Activated T-helper 17 cell treated with anti-CD3 and anti-CD28 coated beads, Interleukin-2, amount 50 U/mL, for 72 hours (primary cell): Measurements from ENCODE around the gene SPTBN1. TPM values are rescaled to one million over a fixed set of nuclear protein-coding genes. Genes with fewer than 3 reads are reported as not detected.

ENCODE experiments used
- ATAC-seq: fragments of 150-1000 bp; cut with Tn5 transposase; replicated peaks from 2 replicates; pipeline ENCODE4 v1.10.0; 2021; ENCODE audit warnings: mild to moderate bottlenecking, moderate library complexity
- H3K27ac Mint-ChIP-seq: one replicate; pipeline ENCODE4 v1.8.0; 2022; ENCODE audit warnings: mixed read lengths
- H3K27me3 Mint-ChIP-seq: one replicate; pipeline ENCODE4 v1.8.0; 2022; ENCODE audit warnings: mixed read lengths
- H3K36me3 Mint-ChIP-seq: one replicate; pipeline ENCODE4 v1.8.0; 2022; ENCODE audit warnings: low read depth, mild to moderate bottlenecking, mixed read lengths
- H3K4me1 Mint-ChIP-seq: one replicate; pipeline ENCODE4 v1.8.0; 2022; ENCODE audit warnings: mixed read lengths
- H3K4me3 Mint-ChIP-seq: one replicate; pipeline ENCODE4 v1.8.0; 2022; ENCODE audit warnings: mild to moderate bottlenecking, mixed read lengths
- H3K9me3 Mint-ChIP-seq: one replicate; pipeline ENCODE4 v1.8.0; 2022; ENCODE audit warnings: mixed read lengths
- total RNA-seq, 2 donors: library from RNA; stranded (reverse); gene quantifications; one replicate each; pipeline ENCODE4 v1.2.3, GENCODE V29; 2022

Gene SPTBN1
- total RNA-seq, 2 donors from 2014 or later: 85.3 to 101 TPM

- Mint-ChIP-seq H3K27ac (no peak overlapping the region), H3K36me3 (peaks cover 100% of the 10 kb centered on the region), H3K9me3 (no peaks in the 10 kb centered on the region), H3K27me3 (no peaks in the 10 kb centered on the region), H3K4me1 (peaks cover 9% of the 10 kb centered on the region), H3K4me3 (no peak overlapping the region)
- ATAC-seq: no peak
Observed at GRCh38 chr2:54656863-54657262, 200.7 kb downstream of the SPTBN1 start.

- Mint-ChIP-seq H3K36me3 (peaks cover 100% of the 10 kb centered on the region), H3K27ac (no peak overlapping the region), H3K4me1 (peaks cover 9% of the 10 kb centered on the region), H3K4me3 (no peak overlapping the region), H3K27me3 (no peaks in the 10 kb centered on the region), H3K9me3 (no peaks in the 10 kb centered on the region)
- ATAC-seq: no peak
Observed at GRCh38 chr2:54657664-54658083, 201.5 kb downstream of the SPTBN1 start.

- Mint-ChIP-seq H3K4me1 (peaks cover 9% of the 10 kb centered on the region), H3K36me3 (peaks cover 100% of the 10 kb centered on the region), H3K27ac (no peak overlapping the region), H3K27me3 (no peaks in the 10 kb centered on the region), H3K4me3 (peak overlapping the region; percentile 18), H3K9me3 (no peaks in the 10 kb centered on the region)
- peak; percentile 93 for ATAC-seq
Observed at GRCh38 chr2:54658564-54659071, 202.5 kb downstream of the SPTBN1 start.

- Mint-ChIP-seq H3K27me3 (no peaks in the 10 kb centered on the region), H3K4me3 (no peak overlapping the region), H3K4me1 (peaks cover 9% of the 10 kb centered on the region), H3K9me3 (no peaks in the 10 kb centered on the region), H3K27ac (no peak overlapping the region), H3K36me3 (peaks cover 100% of the 10 kb centered on the region)
- ATAC-seq: no peak
Observed at GRCh38 chr2:54659527-54659926, 203.4 kb downstream of the SPTBN1 start.

GRCh38 chr2:54660752-54661151 lies 204.6 kb downstream of the SPTBN1 start:
- ATAC-seq: no peak
- H3K27me3 Mint-ChIP-seq: no peaks in the 10 kb centered on the region
- peaks cover 13% of the 10 kb centered on the region for H3K4me1 Mint-ChIP-seq
- H3K27ac Mint-ChIP-seq: no peak overlapping the region
- H3K36me3 Mint-ChIP-seq: peaks cover 100% of the 10 kb centered on the region
- H3K4me3 Mint-ChIP-seq: no peak overlapping the region
- no peaks in the 10 kb centered on the region for H3K9me3 Mint-ChIP-seq

GRCh38 chr2:54663424-54664030 lies 207.4 kb downstream of the SPTBN1 start:
- Mint-ChIP-seq H3K9me3 (no peaks in the 10 kb centered on the region), H3K4me3 (no peak overlapping the region), H3K27ac (no peak overlapping the region), H3K27me3 (no peaks in the 10 kb centered on the region), H3K4me1 (peaks cover 4% of the 10 kb centered on the region), H3K36me3 (peaks cover 100% of the 10 kb centered on the region)
- no peak for ATAC-seq

GRCh38 chr2:54664238-54664786 lies 208.2 kb downstream of the SPTBN1 start:
- Mint-ChIP-seq H3K9me3 (no peaks in the 10 kb centered on the region), H3K27ac (no peak overlapping the region), H3K4me1 (peaks cover 4% of the 10 kb centered on the region), H3K4me3 (no peak overlapping the region), H3K36me3 (peaks cover 100% of the 10 kb centered on the region), H3K27me3 (no peaks in the 10 kb centered on the region)
- ATAC-seq: no peak

GRCh38 chr2:54665436-54665856 lies 209.3 kb downstream of the SPTBN1 start:
- Mint-ChIP-seq H3K27me3 (no peaks in the 10 kb centered on the region), H3K36me3 (peaks cover 100% of the 10 kb centered on the region), H3K27ac (peak overlapping the region; percentile 20), H3K9me3 (no peaks in the 10 kb centered on the region), H3K4me1 (peaks cover 4% of the 10 kb centered on the region), H3K4me3 (no peak overlapping the region)
- ATAC-seq: peak; percentile 64

GRCh38 chr2:54666131-54666633 lies 210.1 kb downstream of the SPTBN1 start:
- Mint-ChIP-seq H3K36me3 (peaks cover 100% of the 10 kb centered on the region), H3K27ac (no peak overlapping the region)
- no peak for ATAC-seq

GRCh38 chr2:54666634-54667265 lies 210.6 kb downstream of the SPTBN1 start:
- ATAC-seq: no peak
- Mint-ChIP-seq H3K9me3 (no peaks in the 10 kb centered on the region), H3K36me3 (peaks cover 97% of the 10 kb centered on the region), H3K4me1 (peaks cover 4% of the 10 kb centered on the region), H3K4me3 (no peak overlapping the region), H3K27me3 (no peaks in the 10 kb centered on the region), H3K27ac (no peak overlapping the region)

More at GRCh38 chr2:54666131-54666633, 210.1 kb downstream of the SPTBN1 start:
- H3K9me3 Mint-ChIP-seq: no peaks in the 10 kb centered on the region
- no peaks in the 10 kb centered on the region for H3K27me3 Mint-ChIP-seq
- H3K4me3 Mint-ChIP-seq: no peak overlapping the region
- peaks cover 4% of the 10 kb centered on the region for H3K4me1 Mint-ChIP-seq

GRCh38 chr2:54667266-54667639 lies 211.1 kb downstream of the SPTBN1 start:
- Mint-ChIP-seq H3K9me3 (no peaks in the 10 kb centered on the region), H3K27me3 (no peaks in the 10 kb centered on the region), H3K36me3 (peaks cover 92% of the 10 kb centered on the region), H3K27ac (no peak overlapping the region), H3K4me1 (peaks cover 4% of the 10 kb centered on the region), H3K4me3 (no peak overlapping the region)
- no peak for ATAC-seq

- Mint-ChIP-seq H3K27me3 (no peaks in the 10 kb centered on the region), H3K27ac (no peak overlapping the region), H3K4me3 (no peak overlapping the region), H3K4me1 (peaks cover 8% of the 10 kb centered on the region), H3K9me3 (no peaks in the 10 kb centered on the region), H3K36me3 (peaks cover 84% of the 10 kb centered on the region)
- no peak for ATAC-seq
Observed at GRCh38 chr2:54667726-54668650, 211.9 kb downstream of the SPTBN1 start.

GRCh38 chr2:54668711-54669110 lies 212.6 kb downstream of the SPTBN1 start:
- Mint-ChIP-seq H3K27me3 (no peaks in the 10 kb centered on the region), H3K4me1 (peaks cover 8% of the 10 kb centered on the region), H3K9me3 (no peaks in the 10 kb centered on the region), H3K36me3 (peaks cover 77% of the 10 kb centered on the region), H3K4me3 (no peak overlapping the region), H3K27ac (no peak overlapping the region)
- ATAC-seq: no peak
